MCF 10A (cell line): ENCODE results near the gene DTX3. TPM values are rescaled to one million over a fixed set of nuclear protein-coding genes. Genes with fewer than 3 reads are reported as not detected.
"Not testable (repeated sequence)": the region's sequence is repeated elsewhere in the genome, so short reads cannot be mapped to it uniquely, and the experiment has no call there.

ENCODE experiments used
- BruUV-seq: library from RNA; stranded (reverse); fragments of 400-500 nt; replicated peaks from 2 replicates; lab custom pipeline; 2021; lab: Mats Ljungman, UMichigan
- CTCF ChIA-PET: fragments of 300-600 bp; sonication (Branson Sonifier 250); formaldehyde crosslinking; extraction: SDS; loops from one replicate; lab custom pipeline; 2021; ENCODE audit warnings: antibody characterized with exemption, inconsistent platforms; lab: Yijun Ruan, JAX
- POLR2A ChIA-PET: fragments of 300-600, 350-650 bp; sonication (Branson Sonifier 250); formaldehyde crosslinking; extraction: SDS; loops from one replicate; lab custom pipeline; 2020; ENCODE audit warnings: antibody characterized with exemption, inconsistent platforms; lab: Yijun Ruan, JAX
- DNase-seq: peaks from one replicate; pipeline ENCODE4 v3.0.0-alpha.2; 2018; ENCODE audit not compliant: unreplicated experiment
- H3K27ac Mint-ChIP-seq: one replicate; pipeline ENCODE4 v1.8.0; 2022; ENCODE audit warnings: mild to moderate bottlenecking, low read depth, mixed read lengths; ENCODE audit not compliant: unreplicated experiment
- H3K27me3 Mint-ChIP-seq: one replicate; pipeline ENCODE4 v1.8.0; 2022; ENCODE audit warnings: mixed read lengths; ENCODE audit not compliant: insufficient read depth, unreplicated experiment
- H3K36me3 Mint-ChIP-seq: one replicate; pipeline ENCODE4 v1.8.0; 2022; ENCODE audit warnings: mild to moderate bottlenecking, moderate library complexity, mixed read lengths; ENCODE audit not compliant: insufficient read depth, unreplicated experiment
- H3K4me1 Mint-ChIP-seq: one replicate; pipeline ENCODE4 v1.8.0; 2022; ENCODE audit warnings: mixed read lengths; ENCODE audit not compliant: insufficient read depth, unreplicated experiment
- H3K4me3 Mint-ChIP-seq: one replicate; pipeline ENCODE4 v1.8.0; 2022; ENCODE audit warnings: mild to moderate bottlenecking, moderate library complexity, mixed read lengths; ENCODE audit not compliant: unreplicated experiment
- H3K9me3 Mint-ChIP-seq: one replicate; pipeline ENCODE4 v1.8.0; 2022; ENCODE audit warnings: mixed read lengths; ENCODE audit not compliant: unreplicated experiment
- CTCF ChIP-seq: fragments of 200-600 bp; IDR thresholded peaks from one replicate; pipeline ENCODE4 v1.8.0; 2022; ENCODE audit warnings: antibody characterized with exemption, mild to moderate bottlenecking; ENCODE audit not compliant: unreplicated experiment
- intact Hi-C: fragments of 100-400 bp; cut with micrococcal nuclease; formaldehyde crosslinking; loops from 2 replicates; pipeline ENCODE4 v1.14.1; 2022
- total RNA-seq: library from RNA; stranded (reverse); gene quantifications from 2 replicates; pipeline ENCODE4 v1.2.3, GENCODE V29; 2022

The DTX3 gene
- total RNA-seq, 1 experiment from 2014 or later: 2.0 TPM

GRCh38 chr12:57641699-57642442 lies 37.2 kb downstream of the DTX3 start:
- H3K4me1 Mint-ChIP-seq: no peaks in the 10 kb centered on the region
- BruUV-seq: no TSS peak
- no peaks in the 10 kb centered on the region for H3K36me3 Mint-ChIP-seq
- no peak for DNase-seq
- intact Hi-C loops: no loop called here
- ChIA-PET CTCF (interaction anchor here (0.6 to 4.4 kb wide), 8 partner anchors 8 to 647 kb away, joined by 3 to 19 read pairs (median 4); partner anchors contain the start of gene B4GALNT1), POLR2A (interaction anchor here (1.1 kb wide), 1 partner anchor 11 kb away, joined by 4 read pairs; no protein-coding TSS in a partner anchor)
- H3K27me3 Mint-ChIP-seq: peaks cover 31% of the 10 kb centered on the region
- no peak overlapping the region for H3K4me3 Mint-ChIP-seq
- H3K27ac Mint-ChIP-seq: no peak overlapping the region
- no peak for TF ChIP-seq CTCF
- no peaks in the 10 kb centered on the region for H3K9me3 Mint-ChIP-seq

GRCh38 chr12:57645990-57646658 lies 41.5 kb downstream of the DTX3 start:
- not testable (repeated sequence) for BruUV-seq
- DNase-seq: peak; percentile 52

GRCh38 chr12:57646659-57647049 lies 42.0 kb downstream of the DTX3 start:
- intact Hi-C loops, H3K4me3 Mint-ChIP-seq, H3K4me1 Mint-ChIP-seq, H3K27ac Mint-ChIP-seq, H3K36me3 Mint-ChIP-seq, POLR2A ChIA-PET, DNase-seq, H3K27me3 Mint-ChIP-seq, BruUV-seq, H3K9me3 Mint-ChIP-seq: not testable (repeated sequence)
- CTCF ChIA-PET: interaction anchor here (1.3 kb wide), 2 partner anchors 13 to 14 kb away, joined by 4 to 6 read pairs; partner anchors contain the start of gene B4GALNT1

More at GRCh38 chr12:57645990-57646658, 41.5 kb downstream of the DTX3 start:
- POLR2A ChIA-PET: interaction anchor here (1.1 to 1.2 kb wide), 2 partner anchors 12 to 15 kb away, joined by 3 read pairs; no protein-coding TSS in a partner anchor
- CTCF ChIA-PET: interaction anchor here (1.3 kb wide), 2 partner anchors 13 to 15 kb away, joined by 4 to 6 read pairs; partner anchors contain the start of gene B4GALNT1
- H3K27ac Mint-ChIP-seq, H3K36me3 Mint-ChIP-seq, intact Hi-C loops, H3K4me3 Mint-ChIP-seq, H3K4me1 Mint-ChIP-seq, H3K9me3 Mint-ChIP-seq: not testable (repeated sequence)
- H3K27me3 Mint-ChIP-seq: peaks cover 12% of the 10 kb centered on the region

GRCh38 chr12:57654042-57654441 lies 49.4 kb downstream of the DTX3 start:
- Mint-ChIP-seq H3K36me3 (no peaks in the 10 kb centered on the region), H3K4me1 (peaks cover 10% of the 10 kb centered on the region), H3K27me3 (no peaks in the 10 kb centered on the region), H3K4me3 (no peak overlapping the region), H3K27ac (no peak overlapping the region), H3K9me3 (no peaks in the 10 kb centered on the region)
- TF ChIP-seq CTCF: no peak
- ChIA-PET CTCF (interaction anchor here (0.6 to 0.8 kb wide), 3 partner anchors 73 to 506 kb away, joined by 3 to 5 read pairs (median 4); no protein-coding TSS in a partner anchor), POLR2A (interaction anchor here (0.7 kb wide), 1 partner anchor 91 kb away, joined by 3 read pairs; no protein-coding TSS in a partner anchor)
- intact Hi-C loops: no loop called here
- BruUV-seq: no TSS peak
- no peak for DNase-seq
